ENCODE measurements around the gene BCL2.

The BCL2 gene

DNA sequence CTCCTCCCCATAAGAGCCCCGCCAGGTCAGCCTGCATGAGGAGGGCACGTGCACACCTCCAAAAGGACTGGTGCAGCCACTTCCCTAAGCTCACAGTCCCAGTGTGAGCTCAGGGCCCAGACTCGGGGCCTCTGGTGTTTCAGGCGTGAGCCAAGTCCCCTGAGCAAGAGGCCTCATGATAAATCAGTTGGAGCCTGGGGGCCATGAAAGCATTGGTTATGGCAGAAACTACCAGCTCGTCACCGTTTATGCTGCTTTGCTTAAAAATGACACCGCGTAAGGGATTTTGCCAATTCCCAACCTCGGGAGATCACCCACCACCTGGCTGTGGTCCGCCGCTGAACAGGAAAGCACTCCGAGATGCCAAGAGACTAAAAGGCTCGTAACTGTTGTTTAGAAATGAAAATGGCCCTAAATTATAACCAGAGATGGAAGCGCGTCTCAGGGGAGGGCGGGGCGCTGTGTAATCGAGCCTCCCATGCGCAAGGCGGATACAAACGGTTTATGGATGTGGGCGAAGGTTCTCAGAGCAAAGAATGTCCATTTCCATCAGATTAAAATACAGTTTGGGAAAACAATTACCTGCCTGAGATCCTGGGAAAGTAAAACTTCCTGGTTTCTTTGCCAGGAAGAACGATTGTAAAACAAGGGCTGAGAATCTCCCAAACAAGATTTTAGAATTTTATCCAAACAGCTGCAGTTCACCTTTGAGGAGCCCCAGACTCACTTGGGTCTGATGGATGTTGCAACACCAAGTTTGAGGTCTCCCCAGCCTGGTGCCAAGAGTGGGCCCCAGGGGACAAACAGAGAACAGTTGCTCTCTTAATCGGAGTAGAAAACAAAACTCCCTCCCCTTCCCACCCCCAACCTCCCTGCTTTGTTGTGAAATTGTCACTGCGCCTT, 141.4 kb downstream of the BCL2 start:
- H3K9ac ChIP-seq (ENCODE audit: low read depth, low read length): no peak overlapping the region
- no peak overlapping the region for H3K4me2 ChIP-seq (ENCODE audit: insufficient read depth, low read length)
- H3K27me3 ChIP-seq (ENCODE audit: insufficient read depth, low read length, poor library complexity): no peaks in the 10 kb centered on the region
- TF ChIP-seq, protein P1, sequence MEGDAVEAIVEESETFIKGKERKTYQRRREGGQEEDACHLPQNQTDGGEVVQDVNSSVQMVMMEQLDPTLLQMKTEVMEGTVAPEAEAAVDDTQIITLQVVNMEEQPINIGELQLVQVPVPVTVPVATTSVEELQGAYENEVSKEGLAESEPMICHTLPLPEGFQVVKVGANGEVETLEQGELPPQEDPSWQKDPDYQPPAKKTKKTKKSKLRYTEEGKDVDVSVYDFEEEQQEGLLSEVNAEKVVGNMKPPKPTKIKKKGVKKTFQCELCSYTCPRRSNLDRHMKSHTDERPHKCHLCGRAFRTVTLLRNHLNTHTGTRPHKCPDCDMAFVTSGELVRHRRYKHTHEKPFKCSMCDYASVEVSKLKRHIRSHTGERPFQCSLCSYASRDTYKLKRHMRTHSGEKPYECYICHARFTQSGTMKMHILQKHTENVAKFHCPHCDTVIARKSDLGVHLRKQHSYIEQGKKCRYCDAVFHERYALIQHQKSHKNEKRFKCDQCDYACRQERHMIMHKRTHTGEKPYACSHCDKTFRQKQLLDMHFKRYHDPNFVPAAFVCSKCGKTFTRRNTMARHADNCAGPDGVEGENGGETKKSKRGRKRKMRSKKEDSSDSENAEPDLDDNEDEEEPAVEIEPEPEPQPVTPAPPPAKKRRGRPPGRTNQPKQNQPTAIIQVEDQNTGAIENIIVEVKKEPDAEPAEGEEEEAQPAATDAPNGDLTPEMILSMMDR (IDR thresholded peaks at IDR 0.05; ENCODE audit: borderline replicate concordance, extremely low read depth, low read length, poor library complexity, severe bottlenecking): no peak
- TF ChIP-seq EZH2 (IDR thresholded peaks at IDR 0.05; ENCODE audit: borderline replicate concordance, low read depth, low read length, severe bottlenecking): no peak
- peaks cover 95% of the 10 kb centered on the region for H3K79me2 ChIP-seq (ENCODE audit: insufficient read depth, low read length)
- no peaks in the 10 kb centered on the region for H3K9me3 ChIP-seq (ENCODE audit: insufficient read depth, low read length, severe bottlenecking)
- peak overlapping the region; percentile 53 for H3K27ac ChIP-seq (ENCODE audit: low read length)
- H2AFZ ChIP-seq (ENCODE audit: low read depth, low read length): no peak overlapping the region
- peaks cover 43% of the 10 kb centered on the region for H4K20me1 ChIP-seq (ENCODE audit: insufficient read depth, low read length)
- H3K4me1 ChIP-seq (ENCODE audit: insufficient read depth, low read length): peaks cover 23% of the 10 kb centered on the region
- DNase-seq (peak; percentile 62), ATAC-seq (ENCODE audit: insufficient read depth, low read depth) (peak; percentile 79)
- H3K4me3 ChIP-seq (ENCODE audit: low read depth in 1 of 2, low read length in 2 of 2): no peak overlapping the region
- peaks cover 17% of the 10 kb centered on the region for H3K36me3 ChIP-seq (ENCODE audit: insufficient read depth, low read length)

DNA sequence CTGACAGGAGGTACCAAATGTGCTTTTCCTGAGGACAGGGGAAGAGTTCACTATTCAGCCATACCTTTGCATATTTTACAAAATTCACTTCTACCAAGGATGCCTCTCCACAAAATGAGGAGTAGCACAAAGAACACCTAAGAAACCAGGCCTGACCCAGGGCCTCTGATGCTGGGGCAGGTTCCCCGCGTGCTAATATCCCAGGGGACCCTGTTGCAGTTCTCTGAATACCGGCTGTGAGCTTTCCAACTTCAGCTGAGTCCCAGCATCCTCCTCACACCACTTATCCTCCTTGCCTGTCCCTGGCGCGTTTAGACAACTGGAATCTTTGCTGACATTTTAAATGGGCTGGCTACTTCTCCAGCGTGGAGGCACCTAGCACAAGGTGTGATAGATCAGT, 142.3 kb downstream of the BCL2 start:
- ATAC-seq (ENCODE audit: insufficient read depth, low read depth) (no peak), DNase-seq (no peak)
- no peak overlapping the region for H3K9ac ChIP-seq (ENCODE audit: low read depth, low read length)

DNA sequence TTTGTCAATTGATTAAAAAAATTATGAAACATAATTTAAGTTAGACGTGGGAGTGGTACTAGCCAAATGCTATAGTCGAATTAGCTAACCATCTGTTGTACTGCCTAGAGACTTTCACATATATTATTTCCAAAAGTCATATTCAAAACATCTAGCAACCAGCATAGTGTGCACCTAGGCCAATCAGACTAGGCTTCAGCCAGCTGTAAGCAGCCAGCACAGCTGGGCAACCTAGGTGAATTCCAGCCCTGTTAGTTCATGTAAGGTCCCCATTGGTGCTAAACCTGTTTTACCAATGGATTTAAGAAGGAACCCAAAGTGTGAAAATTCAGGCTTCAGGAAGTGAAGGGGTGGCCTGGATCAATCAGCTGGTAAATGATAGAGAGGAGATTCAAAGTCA, 144.3 kb downstream of the BCL2 start:
- no peak overlapping the region for H3K4me3 ChIP-seq (ENCODE audit: low read depth in 1 of 2, low read length in 2 of 2)
- H3K4me2 ChIP-seq (ENCODE audit: insufficient read depth, low read length): no peak overlapping the region
- H3K27ac ChIP-seq (ENCODE audit: low read length): 0 out of 2 replicates have a peak overlapping the region, but pooled peaks have one; percentile 13
- H3K36me3 ChIP-seq (ENCODE audit: insufficient read depth, low read length): peaks cover 11% of the 10 kb centered on the region
- H3K9me3 ChIP-seq (ENCODE audit: insufficient read depth, low read length, severe bottlenecking): no peaks in the 10 kb centered on the region
- TF ChIP-seq, protein P1 (IDR thresholded peaks at IDR 0.05; ENCODE audit: borderline replicate concordance, extremely low read depth, low read length, poor library complexity, severe bottlenecking): no peak
- no peak for TF ChIP-seq EZH2 (IDR thresholded peaks at IDR 0.05; ENCODE audit: borderline replicate concordance, low read depth, low read length, severe bottlenecking)
- H3K9ac ChIP-seq (ENCODE audit: low read depth, low read length): no peak overlapping the region
- DNase-seq (no peak), ATAC-seq (ENCODE audit: insufficient read depth, low read depth) (no peak; the same call in 2 of the 3 replicates)
- H3K27me3 ChIP-seq (ENCODE audit: insufficient read depth, low read length, poor library complexity): no peaks in the 10 kb centered on the region
- peaks cover 18% of the 10 kb centered on the region for H4K20me1 ChIP-seq (ENCODE audit: insufficient read depth, low read length)
- H3K4me1 ChIP-seq (ENCODE audit: insufficient read depth, low read length): peaks cover 19% of the 10 kb centered on the region
- peaks cover 87% of the 10 kb centered on the region for H3K79me2 ChIP-seq (ENCODE audit: insufficient read depth, low read length)
- no peak overlapping the region for H2AFZ ChIP-seq (ENCODE audit: low read depth, low read length)

More for the DNA sequence above, 142.3 kb downstream of the BCL2 start:
- Histone ChIP-seq H3K4me3 (ENCODE audit: low read depth in 1 of 2, low read length in 2 of 2) (no peak overlapping the region), H2AFZ (ENCODE audit: low read depth, low read length) (no peak overlapping the region), H4K20me1 (ENCODE audit: insufficient read depth, low read length) (peaks cover 36% of the 10 kb centered on the region), H3K79me2 (ENCODE audit: insufficient read depth, low read length) (peaks cover 89% of the 10 kb centered on the region), H3K27ac (ENCODE audit: low read length) (no peak overlapping the region), H3K4me1 (ENCODE audit: insufficient read depth, low read length) (peaks cover 19% of the 10 kb centered on the region), H3K36me3 (ENCODE audit: insufficient read depth, low read length) (peaks cover 10% of the 10 kb centered on the region; the same call in 1 of the 2 replicates), H3K27me3 (ENCODE audit: insufficient read depth, low read length, poor library complexity) (no peaks in the 10 kb centered on the region), H3K4me2 (ENCODE audit: insufficient read depth, low read length) (no peak overlapping the region), H3K9me3 (ENCODE audit: insufficient read depth, low read length, severe bottlenecking) (no peaks in the 10 kb centered on the region)
- TF ChIP-seq, protein P1 (IDR thresholded peaks at IDR 0.05; ENCODE audit: borderline replicate concordance, extremely low read depth, low read length, poor library complexity, severe bottlenecking): no peak
- TF ChIP-seq EZH2 (IDR thresholded peaks at IDR 0.05; ENCODE audit: borderline replicate concordance, low read depth, low read length, severe bottlenecking): no peak
